ENCODE data around the gene PRDM16. TPM values are rescaled to one million over a fixed set of nuclear protein-coding genes. Genes with fewer than 3 reads are reported as not detected.

Gene PRDM16
- total RNA-seq, 1 experiment from 2014 or later = 22.3 TPM

DNA sequence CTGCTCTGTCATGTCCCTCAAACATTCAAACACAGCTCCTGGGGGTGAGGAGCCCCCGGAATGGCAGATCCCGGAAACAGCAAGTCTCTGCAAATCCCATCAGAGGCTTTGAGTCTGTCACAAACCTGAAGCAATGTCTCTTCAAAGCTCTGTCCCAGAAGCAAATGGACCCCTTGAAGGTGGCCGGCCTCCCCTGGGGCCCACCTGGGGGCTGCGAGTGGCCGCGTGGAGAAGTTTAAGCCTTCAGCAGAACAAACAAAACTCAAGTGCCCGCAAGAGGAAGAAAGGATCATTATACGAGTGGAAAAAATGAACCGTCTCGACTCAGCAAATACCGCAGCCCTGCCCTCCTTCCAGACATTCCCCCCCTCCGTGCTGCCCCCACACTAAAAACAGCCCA is 53.3 kb downstream of the PRDM16 start:
- DNase-seq (ENCODE audit: low read depth, low spot score) = no peak
- Histone ChIP-seq H3K9me3 (ENCODE audit: control insufficient read depth, insufficient read depth, low read depth, low read length) (no peaks in the 10 kb centered on the region), H3K4me3 (ENCODE audit: low read depth in 2 of 2, low read length in 2 of 2) (no peak overlapping the region), H3K4me1 (ENCODE audit: control insufficient read depth, insufficient read depth, low read length) (peaks cover 9% of the 10 kb centered on the region), H3K27ac (ENCODE audit: low read length) (no peak overlapping the region), H3K27me3 (ENCODE audit: control insufficient read depth, insufficient read depth, low read length) (no peaks in the 10 kb centered on the region), H3K36me3 (ENCODE audit: control insufficient read depth, insufficient read depth, low read length) (no peaks in the 10 kb centered on the region)
- BruUV-seq (replicated peaks) = no TSS peak
- CTCF ChIA-PET = no interaction called here
- intact Hi-C loops (cut with micrococcal nuclease; ENCODE audit: unreplicated experiment) (no loop called here), in situ Hi-C loops (cut with HindIII; ENCODE audit: low pct_unique_long_range_greater_than_20kb, low sequenced_read_pairs) (no loop called here)
- no peak for TF ChIP-seq TCF7L2 (IDR thresholded peaks at IDR 0.05; ENCODE audit: low read depth, low read length)
- TF ChIP-seq, protein P1, sequence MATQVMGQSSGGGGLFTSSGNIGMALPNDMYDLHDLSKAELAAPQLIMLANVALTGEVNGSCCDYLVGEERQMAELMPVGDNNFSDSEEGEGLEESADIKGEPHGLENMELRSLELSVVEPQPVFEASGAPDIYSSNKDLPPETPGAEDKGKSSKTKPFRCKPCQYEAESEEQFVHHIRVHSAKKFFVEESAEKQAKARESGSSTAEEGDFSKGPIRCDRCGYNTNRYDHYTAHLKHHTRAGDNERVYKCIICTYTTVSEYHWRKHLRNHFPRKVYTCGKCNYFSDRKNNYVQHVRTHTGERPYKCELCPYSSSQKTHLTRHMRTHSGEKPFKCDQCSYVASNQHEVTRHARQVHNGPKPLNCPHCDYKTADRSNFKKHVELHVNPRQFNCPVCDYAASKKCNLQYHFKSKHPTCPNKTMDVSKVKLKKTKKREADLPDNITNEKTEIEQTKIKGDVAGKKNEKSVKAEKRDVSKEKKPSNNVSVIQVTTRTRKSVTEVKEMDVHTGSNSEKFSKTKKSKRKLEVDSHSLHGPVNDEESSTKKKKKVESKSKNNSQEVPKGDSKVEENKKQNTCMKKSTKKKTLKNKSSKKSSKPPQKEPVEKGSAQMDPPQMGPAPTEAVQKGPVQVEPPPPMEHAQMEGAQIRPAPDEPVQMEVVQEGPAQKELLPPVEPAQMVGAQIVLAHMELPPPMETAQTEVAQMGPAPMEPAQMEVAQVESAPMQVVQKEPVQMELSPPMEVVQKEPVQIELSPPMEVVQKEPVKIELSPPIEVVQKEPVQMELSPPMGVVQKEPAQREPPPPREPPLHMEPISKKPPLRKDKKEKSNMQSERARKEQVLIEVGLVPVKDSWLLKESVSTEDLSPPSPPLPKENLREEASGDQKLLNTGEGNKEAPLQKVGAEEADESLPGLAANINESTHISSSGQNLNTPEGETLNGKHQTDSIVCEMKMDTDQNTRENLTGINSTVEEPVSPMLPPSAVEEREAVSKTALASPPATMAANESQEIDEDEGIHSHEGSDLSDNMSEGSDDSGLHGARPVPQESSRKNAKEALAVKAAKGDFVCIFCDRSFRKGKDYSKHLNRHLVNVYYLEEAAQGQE (IDR thresholded peaks at IDR 0.05; ENCODE audit: insufficient read depth in 1 of 2, low read depth in 2 of 2, low read length in 1 of 2) = no peak
- no peak for TF ChIP-seq SIN3A (IDR thresholded peaks at IDR 0.05; ENCODE audit: borderline replicate concordance, insufficient read depth, low read depth, low read length)
- TF ChIP-seq, protein P2, sequence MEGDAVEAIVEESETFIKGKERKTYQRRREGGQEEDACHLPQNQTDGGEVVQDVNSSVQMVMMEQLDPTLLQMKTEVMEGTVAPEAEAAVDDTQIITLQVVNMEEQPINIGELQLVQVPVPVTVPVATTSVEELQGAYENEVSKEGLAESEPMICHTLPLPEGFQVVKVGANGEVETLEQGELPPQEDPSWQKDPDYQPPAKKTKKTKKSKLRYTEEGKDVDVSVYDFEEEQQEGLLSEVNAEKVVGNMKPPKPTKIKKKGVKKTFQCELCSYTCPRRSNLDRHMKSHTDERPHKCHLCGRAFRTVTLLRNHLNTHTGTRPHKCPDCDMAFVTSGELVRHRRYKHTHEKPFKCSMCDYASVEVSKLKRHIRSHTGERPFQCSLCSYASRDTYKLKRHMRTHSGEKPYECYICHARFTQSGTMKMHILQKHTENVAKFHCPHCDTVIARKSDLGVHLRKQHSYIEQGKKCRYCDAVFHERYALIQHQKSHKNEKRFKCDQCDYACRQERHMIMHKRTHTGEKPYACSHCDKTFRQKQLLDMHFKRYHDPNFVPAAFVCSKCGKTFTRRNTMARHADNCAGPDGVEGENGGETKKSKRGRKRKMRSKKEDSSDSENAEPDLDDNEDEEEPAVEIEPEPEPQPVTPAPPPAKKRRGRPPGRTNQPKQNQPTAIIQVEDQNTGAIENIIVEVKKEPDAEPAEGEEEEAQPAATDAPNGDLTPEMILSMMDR (IDR thresholded peaks at IDR 0.05) = no peak
- no peak for TF ChIP-seq POLR2AphosphoS5 (IDR thresholded peaks at IDR 0.05; ENCODE audit: low read depth, low read length)
- POLR2A ChIA-PET = no interaction called here
- no peak for ATAC-seq

DNA sequence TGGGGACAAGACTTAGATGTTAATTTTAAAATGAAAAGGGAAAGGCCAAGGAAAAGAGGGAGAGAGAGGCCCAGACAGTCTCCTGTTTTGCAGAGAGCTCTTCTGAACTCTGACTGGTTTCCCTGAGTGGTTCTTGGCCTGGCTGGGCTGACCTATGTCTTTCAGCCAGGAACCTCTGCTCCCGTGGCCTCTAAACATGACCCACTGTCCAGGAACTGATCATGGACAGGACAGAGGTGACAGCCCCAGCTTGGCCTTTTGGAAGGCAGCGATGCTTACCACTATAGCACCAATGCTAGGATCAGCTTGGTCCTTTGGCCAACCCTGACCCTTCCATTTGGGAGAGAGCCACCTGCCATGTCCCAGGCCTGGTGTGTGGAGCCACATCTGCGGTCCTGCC is 55.2 kb downstream of the PRDM16 start:
- H3K27me3 ChIP-seq (ENCODE audit: control insufficient read depth, insufficient read depth, low read length) = no peaks in the 10 kb centered on the region
- TF ChIP-seq, protein P1 (IDR thresholded peaks at IDR 0.05; ENCODE audit: insufficient read depth in 1 of 2, low read depth in 2 of 2, low read length in 1 of 2) = no peak
- no peak for TF ChIP-seq POLR2AphosphoS5 (IDR thresholded peaks at IDR 0.05; ENCODE audit: low read depth, low read length)
- TF ChIP-seq, protein P2 (IDR thresholded peaks at IDR 0.05) = no peak
- no peak for TF ChIP-seq TCF7L2 (IDR thresholded peaks at IDR 0.05; ENCODE audit: low read depth, low read length)
- TF ChIP-seq SIN3A (IDR thresholded peaks at IDR 0.05; ENCODE audit: borderline replicate concordance, insufficient read depth, low read depth, low read length) = no peak
- DNase-seq (ENCODE audit: low read depth, low spot score) (no peak), ATAC-seq (no peak)
- H3K9me3 ChIP-seq (ENCODE audit: control insufficient read depth, insufficient read depth, low read depth, low read length) = no peaks in the 10 kb centered on the region
- H3K4me3 ChIP-seq (ENCODE audit: low read depth in 2 of 2, low read length in 2 of 2) = no peak overlapping the region
- POLR2A ChIA-PET = no interaction called here
- intact Hi-C loops (cut with micrococcal nuclease; ENCODE audit: unreplicated experiment) (no loop called here), in situ Hi-C loops (cut with HindIII; ENCODE audit: low pct_unique_long_range_greater_than_20kb, low sequenced_read_pairs) (no loop called here)
- peaks cover 13% of the 10 kb centered on the region for H3K4me1 ChIP-seq (ENCODE audit: control insufficient read depth, insufficient read depth, low read length)
- H3K27ac ChIP-seq (ENCODE audit: low read length) = no peak overlapping the region
- BruUV-seq (replicated peaks) = no TSS peak
- CTCF ChIA-PET = no interaction called here
- H3K36me3 ChIP-seq (ENCODE audit: control insufficient read depth, insufficient read depth, low read length) = no peaks in the 10 kb centered on the region
